Ectodermal cell (in vitro differentiated cells): ENCODE results near the gene PPP1R26.
"Not testable (repeated sequence)": the region's sequence is repeated elsewhere in the genome, so short reads cannot be mapped to it uniquely, and the experiment has no call there.

Experiments used
- H3K27ac ChIP-seq: 2 replicates; pipeline ENCODE4 v1.7.0; 2013; ENCODE audit warnings: mild to moderate bottlenecking, low read depth, low read length; ENCODE audit not compliant: insufficient read depth, poor library complexity, severe bottlenecking
- H3K27me3 ChIP-seq: 2 replicates; pipeline ENCODE4 v1.7.0; 2013; ENCODE audit warnings: mild to moderate bottlenecking, low read length; ENCODE audit not compliant: insufficient read depth, control insufficient read depth, poor library complexity, severe bottlenecking
- H3K36me3 ChIP-seq: one replicate; pipeline ENCODE4 v1.7.0; 2013; ENCODE audit warnings: low read length; ENCODE audit not compliant: control insufficient read depth, insufficient read depth
- H3K4me1 ChIP-seq: one replicate; pipeline ENCODE4 v1.7.0; 2013; ENCODE audit warnings: low read length; ENCODE audit not compliant: control insufficient read depth, insufficient read depth
- H3K4me3 ChIP-seq: 2 replicates; pipeline ENCODE4 v1.7.0; 2013; ENCODE audit warnings: low read depth, low read length, control low read depth; ENCODE audit not compliant: insufficient read depth
- H3K9me3 ChIP-seq: 2 replicates; pipeline ENCODE4 v1.7.0; 2013; ENCODE audit warnings: mild to moderate bottlenecking, low read length, moderate library complexity; ENCODE audit not compliant: control insufficient read depth
- WGBS, 2 experiments: methylation state at CpG; one replicate each; pipeline ENCODE4 v1.1.7; 2013; ENCODE audit warnings: missing lambda C conversion rate in 2 of 2; 5-methylcytosine and 5-hydroxymethylcytosine counted together

PPP1R26 gene

GRCh38 chr9:135531096-135531495 is 51.5 kb downstream of the PPP1R26 start:
- Histone ChIP-seq H3K9me3 (no peaks in the 10 kb centered on the region), H3K27ac (no peak overlapping the region), H3K36me3 (no peaks in the 10 kb centered on the region), H3K27me3 (no peaks in the 10 kb centered on the region), H3K4me1 (peaks cover 6% of the 10 kb centered on the region), H3K4me3 (no peak overlapping the region)
- WGBS, 2 experiments: 93 to 96% methylated on average over 10 of the region's 10 CpGs

- WGBS, 2 experiments: 89 to 94% methylated on average over 3 of the region's 3 CpGs
- Histone ChIP-seq H3K36me3 (no peaks in the 10 kb centered on the region), H3K27ac (no peak overlapping the region), H3K4me3 (no peak overlapping the region), H3K4me1 (no peaks in the 10 kb centered on the region), H3K27me3 (no peaks in the 10 kb centered on the region), H3K9me3 (no peaks in the 10 kb centered on the region)
Measured at GRCh38 chr9:135533113-135533512, 53.5 kb downstream of the PPP1R26 start.

- no peaks in the 10 kb centered on the region for H3K27me3 ChIP-seq
- H3K4me3 ChIP-seq: no peak overlapping the region
- H3K36me3 ChIP-seq: no peaks in the 10 kb centered on the region
- H3K27ac ChIP-seq: no peak overlapping the region
- no peaks in the 10 kb centered on the region for H3K4me1 ChIP-seq
- 90 to 91% methylated on average over 12 of the region's 12 CpGs for WGBS, 2 experiments
- H3K9me3 ChIP-seq: no peaks in the 10 kb centered on the region
Measured at GRCh38 chr9:135533674-135534073, 54.1 kb downstream of the PPP1R26 start.

- not testable (repeated sequence) for H3K9me3 ChIP-seq, H3K4me3 ChIP-seq, H3K36me3 ChIP-seq, H3K4me1 ChIP-seq, H3K27ac ChIP-seq, H3K27me3 ChIP-seq
- 63 to 70% methylated on average over 10 of the region's 10 CpGs for WGBS, 2 experiments
Measured at GRCh38 chr9:135534192-135534711, 54.7 kb downstream of the PPP1R26 start.

- WGBS, 2 experiments: 91 to 92% methylated on average over 4 of the region's 4 CpGs
- H3K4me1 ChIP-seq, H3K36me3 ChIP-seq, H3K4me3 ChIP-seq, H3K27ac ChIP-seq, H3K9me3 ChIP-seq, H3K27me3 ChIP-seq: not testable (repeated sequence)
Measured at GRCh38 chr9:135534826-135535225, 55.2 kb downstream of the PPP1R26 start.

GRCh38 chr9:135535631-135536030 is 56.0 kb downstream of the PPP1R26 start:
- H3K27me3 ChIP-seq, H3K36me3 ChIP-seq, H3K4me3 ChIP-seq, H3K9me3 ChIP-seq, H3K4me1 ChIP-seq, H3K27ac ChIP-seq: not testable (repeated sequence)
- 89 to 93% methylated on average over 13 of the region's 13 CpGs for WGBS, 2 experiments

- Histone ChIP-seq H3K9me3 (no peaks in the 10 kb centered on the region), H3K4me3 (no peak overlapping the region), H3K27me3 (no peaks in the 10 kb centered on the region), H3K4me1 (no peaks in the 10 kb centered on the region), H3K36me3 (no peaks in the 10 kb centered on the region), H3K27ac (no peak overlapping the region)
- WGBS, 2 experiments: 87% methylated on average over 8 of the region's 8 CpGs
Measured at GRCh38 chr9:135536216-135536615, 56.6 kb downstream of the PPP1R26 start.
